Hepatocyte (in vitro differentiated cells): Measurements from ENCODE around the gene ZNF764.

Experiments
- EZH2 ChIP-seq: fragments of 200-600 bp; sonication (generic); IDR thresholded peaks from 2 replicates; pipeline ENCODE4 v1.6.1; 2016; ENCODE audit warnings: antibody characterized with exemption, mild to moderate bottlenecking, borderline replicate concordance
- EZH2phosphoT487 ChIP-seq: fragments of 200-600 bp; sonication (generic); IDR thresholded peaks from one replicate; pipeline ENCODE4 v1.6.1; 2018; ENCODE audit warnings: antibody characterized with exemption, mild to moderate bottlenecking, low read depth, moderate library complexity; ENCODE audit not compliant: unreplicated experiment, severe bottlenecking

DNA sequence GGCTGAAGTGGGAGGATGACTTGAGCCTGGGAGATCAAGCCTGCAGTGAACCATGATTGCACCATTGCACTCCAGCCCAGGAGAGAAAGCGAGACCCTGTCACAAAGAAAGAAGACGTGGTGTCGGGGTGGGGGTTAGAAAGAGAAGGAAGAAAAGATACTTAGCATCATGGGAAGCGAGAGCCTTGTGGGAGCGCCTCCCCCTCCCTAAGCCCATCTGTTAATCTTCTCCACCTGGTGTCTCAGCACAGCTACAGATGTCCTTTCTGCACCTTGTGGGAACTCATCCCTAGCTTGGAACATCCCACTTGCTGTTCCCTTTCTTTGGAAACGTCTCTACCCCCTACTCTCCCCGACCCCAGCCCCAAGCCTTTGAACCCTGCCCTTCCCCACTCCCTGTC is 7.4 kb upstream of the ZNF764 start:
- TF ChIP-seq EZH2 (no peak), EZH2phosphoT487 (no peak)
